NCI-H524 (cell line): Measurements from ENCODE around the gene ZGRF1.
"Not testable (repeated sequence)": the region's sequence is repeated elsewhere in the genome, so short reads cannot be mapped to it uniquely, and the experiment has no call there.

Experiments
- DNase-seq, 2 experiments: peaks; one replicate each; lab custom pipeline; 2025; lab: John Stamatoyannopoulos, UW

ZGRF1 gene

GRCh38 chr4:112644595-112645535 is 8.2 kb upstream of the ZGRF1 start:
- DNase-seq: not testable (repeated sequence)

GRCh38 chr4:112642526-112642925 is 5.8 kb upstream of the ZGRF1 start:
- no peak for DNase-seq

DNA sequence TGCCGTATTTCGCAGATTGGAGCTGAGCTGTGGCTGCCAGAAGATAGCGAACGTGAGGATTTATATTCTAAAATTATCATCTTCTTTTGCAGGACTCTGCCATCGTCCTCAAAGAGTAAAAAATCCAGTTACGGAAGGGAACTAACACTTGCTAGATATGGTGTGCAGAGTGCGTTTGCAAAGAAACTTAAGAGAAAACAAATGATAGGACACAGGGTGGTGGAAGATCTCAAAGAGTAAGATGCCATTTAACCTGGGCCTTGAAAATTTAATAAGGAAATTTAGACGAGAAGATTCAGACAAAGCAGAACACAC is 800 bp upstream of the ZGRF1 start:
- no peak for DNase-seq

DNA sequence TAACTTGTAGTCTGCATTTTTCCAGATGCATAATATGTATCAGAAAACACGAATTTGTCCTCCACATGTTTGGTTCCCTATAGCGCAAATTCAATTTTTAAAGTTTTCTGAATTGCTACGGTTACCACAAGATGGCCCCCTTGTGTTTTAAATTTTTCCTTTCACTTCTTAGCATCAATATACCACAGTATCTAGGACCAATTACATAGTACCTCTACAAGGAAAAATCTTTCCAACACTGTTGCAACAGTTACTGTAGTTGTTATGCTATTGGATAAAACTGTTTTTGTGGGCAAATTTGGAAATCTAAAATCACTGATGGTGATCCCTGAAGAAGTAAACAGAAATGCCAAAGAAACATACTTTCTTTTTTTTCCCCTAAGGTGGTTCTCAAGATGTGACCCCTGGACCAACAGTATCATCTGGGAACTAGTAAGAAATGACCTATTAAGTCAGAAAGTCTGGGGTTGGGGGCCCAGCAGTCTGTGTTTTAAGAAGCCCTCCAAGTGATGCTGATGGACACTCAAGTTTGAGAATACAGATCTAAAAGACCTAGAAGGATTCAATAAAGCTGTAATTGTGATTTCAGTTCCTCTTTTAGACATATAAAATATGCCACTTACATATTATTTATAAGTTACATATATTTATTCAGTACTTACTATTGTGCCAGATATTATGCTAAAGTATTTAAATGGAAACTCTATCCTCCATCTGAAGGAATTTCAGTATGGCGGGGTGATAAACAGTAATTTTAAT is 3.1 kb downstream of the ZGRF1 start:
- peak in 1 of 2 experiments; percentile 18 for DNase-seq

GRCh38 chr4:112626228-112626627 is 10.5 kb downstream of the ZGRF1 start:
- DNase-seq: no peak

DNA sequence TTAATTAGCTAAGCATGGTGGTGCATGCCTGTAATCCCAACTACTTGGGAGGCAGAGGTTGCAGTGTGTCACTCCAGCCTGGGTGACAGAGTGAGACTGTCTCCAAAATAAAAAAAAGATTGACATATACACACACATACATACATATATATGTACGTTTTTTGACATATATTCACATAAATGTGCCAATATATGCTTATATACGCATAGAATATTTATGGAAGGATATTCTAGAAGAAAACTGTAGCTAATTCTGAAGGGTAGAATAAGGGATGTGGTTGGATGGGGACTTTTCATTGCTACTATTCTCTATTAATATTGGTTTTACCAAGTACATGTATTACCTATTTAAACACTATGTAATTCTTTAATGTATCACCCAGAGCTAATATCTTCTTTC is 19.7 kb downstream of the ZGRF1 start:
- DNase-seq: no peak

DNA sequence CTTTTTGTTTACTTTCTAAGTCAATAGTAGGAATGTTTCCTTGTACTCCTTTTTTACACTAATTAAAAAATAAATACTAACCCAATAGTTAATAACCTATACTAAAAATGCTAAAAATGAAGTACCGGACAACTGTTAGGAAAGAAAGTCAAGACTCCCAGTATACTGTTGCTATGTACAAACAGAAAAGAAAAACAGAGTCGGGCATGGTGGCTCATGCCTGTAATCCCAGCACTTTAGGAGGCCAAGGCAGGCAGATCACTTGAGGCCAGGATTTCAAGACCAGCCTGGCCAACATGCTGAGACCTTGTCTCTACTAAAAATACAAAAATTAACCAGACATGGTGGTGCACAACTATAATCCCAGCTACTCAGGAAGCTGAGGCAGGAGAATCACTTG is 23.9 kb downstream of the ZGRF1 start:
- not testable (repeated sequence) for DNase-seq

DNA sequence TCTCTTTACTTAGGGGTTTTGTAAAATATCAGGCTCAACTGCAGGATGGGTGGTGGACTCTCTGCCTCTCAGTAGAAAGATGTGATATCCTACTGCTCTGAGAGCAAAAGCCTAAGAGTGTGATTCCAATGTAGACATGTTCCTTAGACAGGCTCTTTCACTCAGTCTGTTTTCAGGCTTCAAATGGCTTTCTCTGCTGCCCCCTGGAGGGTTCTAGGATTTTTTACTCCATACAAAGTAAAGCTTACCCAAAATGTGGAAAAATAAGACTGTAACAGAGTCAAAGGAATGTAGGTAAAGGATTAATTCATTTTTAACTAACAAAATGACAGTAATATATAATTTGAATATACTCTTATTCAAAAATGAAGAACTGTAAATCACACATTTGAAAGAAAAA is 32.1 kb downstream of the ZGRF1 start:
- peak; percentile 20 to 42 for DNase-seq

- DNase-seq: no peak
These were observed 41.7 kb downstream of the ZGRF1 start for GRCh38 chr4:112594993-112595392.

GRCh38 chr4:112593438-112594133 is 43.1 kb downstream of the ZGRF1 start:
- no peak for DNase-seq

- DNase-seq: no peak
These were observed 44.0 kb downstream of the ZGRF1 start for GRCh38 chr4:112592717-112593116.

GRCh38 chr4:112591593-112591992 is 45.1 kb downstream of the ZGRF1 start:
- no peak for DNase-seq

GRCh38 chr4:112589206-112589605 is 47.5 kb downstream of the ZGRF1 start:
- DNase-seq: no peak

GRCh38 chr4:112585977-112586736 is 50.6 kb downstream of the ZGRF1 start:
- peak in 1 of 2 experiments; percentile 2 for DNase-seq

DNA sequence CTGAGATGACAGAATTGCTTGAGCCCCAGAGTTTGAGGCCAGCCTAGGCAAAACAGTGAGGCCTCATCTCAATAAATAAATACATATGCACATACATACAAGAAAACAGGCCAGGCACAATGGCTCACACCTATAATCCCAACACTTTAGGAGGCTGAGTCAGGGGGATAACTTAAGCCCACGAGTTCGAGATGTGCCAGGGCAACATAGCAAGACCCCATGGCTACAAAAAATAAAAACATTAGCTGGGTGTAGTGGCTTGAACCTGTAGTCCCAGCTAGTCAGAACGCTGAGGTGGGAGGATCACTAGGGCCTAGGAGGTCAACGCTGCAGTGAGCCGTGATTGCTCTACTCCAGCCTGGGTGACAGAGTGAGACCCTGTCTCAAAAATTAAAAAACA is 69.2 kb downstream of the ZGRF1 start:
- DNase-seq: no peak

- no peak for DNase-seq
These were observed 71.9 kb downstream of the ZGRF1 start for GRCh38 chr4:112564706-112565270.

DNA sequence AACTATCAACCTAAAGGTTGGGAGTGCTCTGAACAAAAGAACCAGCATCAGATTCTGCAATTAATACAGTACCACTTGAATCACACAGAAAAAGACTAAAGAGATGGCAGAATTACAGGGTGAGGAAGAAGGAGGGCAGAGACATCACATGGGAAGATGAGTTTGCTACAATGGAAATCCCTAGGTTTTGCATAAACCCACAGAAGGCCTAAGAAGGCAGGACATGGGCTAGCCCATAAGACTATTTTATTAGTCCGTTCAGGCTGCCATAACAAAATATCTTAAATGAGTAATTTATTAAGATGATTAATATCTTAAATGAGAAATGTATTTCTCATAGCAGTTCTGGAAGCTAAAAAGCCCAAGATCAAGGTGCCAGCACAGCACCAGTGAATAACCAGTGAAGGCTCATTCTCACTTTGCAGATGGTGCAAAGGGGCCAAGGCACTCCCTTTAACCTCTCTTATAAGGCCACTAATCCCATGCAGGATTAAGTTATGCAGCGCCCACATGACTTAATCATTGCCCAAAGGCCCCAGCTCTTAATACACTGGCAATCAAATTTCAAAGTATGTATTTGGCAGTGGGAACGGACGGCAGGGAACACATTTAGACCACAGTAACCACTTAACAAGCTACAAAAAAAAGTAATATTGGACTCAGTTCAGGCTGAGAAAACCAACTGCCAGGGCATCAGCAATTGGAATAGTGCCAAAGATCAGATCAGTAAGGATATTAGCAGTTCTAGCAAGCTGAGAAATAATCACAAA is 73.1 kb downstream of the ZGRF1 start:
- DNase-seq: peak; percentile 14 to 62

GRCh38 chr4:112562254-112562879 is 74.3 kb downstream of the ZGRF1 start:
- no peak for DNase-seq

DNA sequence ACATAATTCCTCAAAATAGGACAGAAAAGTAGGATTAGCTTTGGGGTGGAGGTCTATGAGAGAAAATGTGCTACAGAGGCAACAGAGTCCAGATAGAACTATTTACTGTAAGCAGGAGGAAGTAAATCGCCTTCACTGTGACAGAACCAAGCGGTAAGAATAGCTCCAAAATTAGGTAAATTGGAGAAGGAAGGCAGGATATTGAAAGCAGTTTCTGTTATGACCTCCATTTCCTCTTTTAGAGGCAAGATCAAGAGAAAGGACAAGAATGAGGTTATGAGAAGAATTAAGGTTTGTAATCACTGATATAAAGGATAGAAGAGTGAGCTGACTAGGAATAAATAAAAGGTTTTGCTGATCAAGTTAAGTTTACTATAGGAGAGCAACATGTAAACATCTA is 76.6 kb downstream of the ZGRF1 start:
- DNase-seq: no peak

DNA sequence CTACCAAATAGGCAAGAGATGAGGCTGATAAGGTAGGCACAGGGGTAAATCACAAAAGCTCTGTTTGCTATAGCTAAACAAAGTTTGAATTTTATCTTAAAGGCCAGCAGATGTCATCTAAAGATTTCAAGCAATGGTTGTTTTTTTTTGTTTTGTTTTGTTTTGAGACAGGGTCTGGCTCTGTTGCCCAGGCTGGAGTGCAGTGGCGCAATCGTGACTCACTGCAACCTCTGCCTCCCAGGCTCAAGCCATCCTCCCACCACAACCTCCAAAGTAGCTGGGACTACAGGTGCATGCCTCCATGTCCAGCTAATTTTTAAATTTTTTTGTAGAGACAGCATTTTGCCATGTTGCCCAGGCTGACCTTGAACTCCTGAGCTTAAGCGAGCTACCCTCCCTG is 77.7 kb downstream of the ZGRF1 start:
- DNase-seq: no peak
